Muscle layer of colon (tissue), 2 donors: Measurements from ENCODE around the gene CDC6.

Experiments used
- H3K27ac ChIP-seq: one replicate; pipeline ENCODE4 v1.7.0; 2013; ENCODE audit warnings: low read depth, mild to moderate bottlenecking, low read length, moderate library complexity
- H3K27me3 ChIP-seq, 2 donors: one replicate each; pipeline ENCODE4 v1.7.0; 2013; ENCODE audit warnings: low read length in 2 of 2, mild to moderate bottlenecking in 2 of 2; ENCODE audit not compliant: insufficient read depth in 2 of 2, control insufficient read depth in 1 of 2
- H3K36me3 ChIP-seq: one replicate; pipeline ENCODE4 v1.7.0; 2013; ENCODE audit warnings: mild to moderate bottlenecking, low read length; ENCODE audit not compliant: insufficient read depth
- H3K4me1 ChIP-seq: one replicate; pipeline ENCODE4 v1.7.0; 2013; ENCODE audit warnings: mild to moderate bottlenecking, low read length; ENCODE audit not compliant: insufficient read depth
- H3K4me3 ChIP-seq, 2 donors: one replicate each; pipeline ENCODE4 v1.7.0; 2013; ENCODE audit warnings: low read length in 2 of 2, low read depth in 1 of 2, mild to moderate bottlenecking in 1 of 2, moderate library complexity in 1 of 2
- H3K9ac ChIP-seq: one replicate; pipeline ENCODE4 v1.7.0; 2013; ENCODE audit warnings: low read length
- H3K9me3 ChIP-seq: one replicate; pipeline ENCODE4 v1.7.0; 2013; ENCODE audit warnings: mild to moderate bottlenecking, low read length
- donor health status: abdominal sarcoma.
- donor health status: Adenocarcinoma of cecum.

Gene CDC6

DNA sequence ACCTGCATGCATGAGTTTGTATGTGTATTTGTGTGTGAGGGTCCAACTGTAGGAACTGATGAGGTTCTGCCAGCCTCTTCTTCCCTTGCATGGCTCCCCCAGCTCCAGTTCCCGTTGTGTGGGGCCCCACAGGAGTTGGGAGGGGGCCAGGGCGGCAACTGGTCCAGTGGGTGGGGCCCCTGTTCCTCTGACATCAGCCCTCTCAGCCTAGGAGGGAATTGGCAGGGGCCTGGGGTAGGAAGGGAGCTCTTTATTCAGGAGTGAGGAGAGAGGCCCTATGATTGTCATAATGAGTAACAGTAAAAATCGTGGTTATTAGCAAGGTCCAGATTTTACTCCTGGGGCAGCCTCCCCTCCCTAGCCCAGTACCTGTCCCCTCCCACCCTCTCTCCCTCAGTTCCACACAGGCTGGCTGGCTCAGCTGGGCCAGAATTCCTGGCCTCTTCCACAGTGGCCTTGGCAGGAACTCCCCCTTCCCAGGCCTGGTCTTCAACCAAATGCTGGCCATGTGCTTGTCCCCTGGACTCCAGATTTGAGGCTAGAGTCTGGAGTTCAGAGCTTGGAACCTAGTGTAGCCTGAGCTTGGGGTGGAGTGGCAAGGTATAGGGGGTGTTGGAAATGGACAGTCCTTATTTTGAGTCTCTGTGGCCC is 40.2 kb downstream of the CDC6 start:
- no peaks in the 10 kb centered on the region for H3K9me3 ChIP-seq
- H3K9ac ChIP-seq, result no peak overlapping the region
- H3K27me3 ChIP-seq, result no peaks in the 10 kb centered on the region
- H3K4me1 ChIP-seq, result peaks cover 95% of the 10 kb centered on the region
- no peak overlapping the region for H3K4me3 ChIP-seq
- H3K27ac ChIP-seq, result peak overlapping the region; percentile 41
- H3K36me3 ChIP-seq, result no peaks in the 10 kb centered on the region

DNA sequence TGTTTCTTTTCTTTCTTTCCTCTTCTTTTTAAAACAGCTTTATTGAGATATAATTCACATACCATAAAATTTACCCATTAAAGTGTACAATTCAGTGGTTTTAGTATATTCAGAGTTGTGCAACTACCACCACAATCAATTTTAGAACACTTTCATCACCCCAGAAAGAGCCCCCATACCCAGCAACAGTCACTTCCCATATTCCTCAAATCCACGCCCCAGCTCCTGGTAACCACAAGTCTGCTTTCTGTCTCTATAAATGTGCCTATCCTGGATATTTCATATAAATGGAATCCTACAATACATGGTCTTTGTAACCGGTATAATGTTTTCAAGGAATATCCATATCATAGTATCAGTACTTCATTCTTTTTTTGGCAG is 40.7 kb downstream of the CDC6 start:
- Histone ChIP-seq H3K4me1 (peaks cover 94% of the 10 kb centered on the region), H3K9ac (no peak overlapping the region)

DNA sequence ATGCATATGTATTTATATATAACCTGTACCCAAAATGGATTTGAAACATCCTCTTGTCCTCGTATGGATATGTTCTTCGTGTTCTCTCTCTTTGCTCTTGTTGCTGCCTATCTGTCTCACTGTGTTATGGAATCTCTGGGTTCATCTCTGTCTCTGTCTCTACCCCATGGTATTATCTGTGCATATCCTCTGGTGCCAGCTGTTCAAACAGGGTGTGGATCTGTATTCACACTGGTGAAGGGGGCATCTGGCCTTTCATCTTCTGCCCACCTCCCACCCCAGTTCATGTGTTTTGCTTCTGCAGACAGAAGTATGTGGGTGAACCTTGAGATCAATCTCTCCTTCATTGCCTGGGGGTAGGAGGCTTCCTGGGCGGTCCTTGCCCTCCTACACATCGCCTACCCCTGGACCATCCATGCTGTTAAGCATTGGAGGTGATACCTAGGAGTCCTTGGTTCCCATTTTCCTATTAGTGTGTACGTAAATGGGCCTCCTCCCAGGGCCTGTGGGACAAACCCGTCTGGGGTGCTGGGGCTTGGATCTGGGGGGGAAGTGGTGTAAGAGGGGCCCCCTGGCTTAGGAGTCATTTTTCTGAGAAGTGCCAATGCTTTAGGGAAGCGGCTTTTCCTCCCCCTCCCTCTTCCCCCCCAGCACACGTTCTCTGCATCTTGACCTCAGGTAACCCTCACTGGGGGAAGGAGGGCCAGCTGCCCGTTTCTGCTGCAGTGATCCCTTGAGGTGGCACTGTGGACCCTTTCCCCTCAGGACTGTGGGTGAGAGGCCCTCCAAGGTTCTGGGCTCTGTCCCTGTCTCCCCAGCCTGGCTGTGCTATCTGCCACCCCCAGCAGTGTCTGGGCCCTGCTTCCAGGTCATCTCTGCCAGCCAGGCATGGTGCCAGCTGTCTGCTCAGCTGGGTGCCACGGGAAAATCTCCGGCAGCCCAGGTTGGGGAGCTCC is 42.4 kb downstream of the CDC6 start:
- Histone ChIP-seq H3K9me3 (no peaks in the 10 kb centered on the region), H3K4me3 (peak overlapping the region; percentile 8 to 11), H3K9ac (no peak overlapping the region), H3K27ac (peak overlapping the region; percentile 90), H3K27me3 (no peaks in the 10 kb centered on the region), H3K4me1 (peaks cover 96% of the 10 kb centered on the region), H3K36me3 (no peaks in the 10 kb centered on the region)

More for the DNA sequence above, 40.7 kb downstream of the CDC6 start:
- Histone ChIP-seq H3K27me3 (no peaks in the 10 kb centered on the region), H3K36me3 (no peaks in the 10 kb centered on the region), H3K27ac (peak overlapping the region; percentile 41), H3K4me3 (no peak overlapping the region), H3K9me3 (no peaks in the 10 kb centered on the region)

DNA sequence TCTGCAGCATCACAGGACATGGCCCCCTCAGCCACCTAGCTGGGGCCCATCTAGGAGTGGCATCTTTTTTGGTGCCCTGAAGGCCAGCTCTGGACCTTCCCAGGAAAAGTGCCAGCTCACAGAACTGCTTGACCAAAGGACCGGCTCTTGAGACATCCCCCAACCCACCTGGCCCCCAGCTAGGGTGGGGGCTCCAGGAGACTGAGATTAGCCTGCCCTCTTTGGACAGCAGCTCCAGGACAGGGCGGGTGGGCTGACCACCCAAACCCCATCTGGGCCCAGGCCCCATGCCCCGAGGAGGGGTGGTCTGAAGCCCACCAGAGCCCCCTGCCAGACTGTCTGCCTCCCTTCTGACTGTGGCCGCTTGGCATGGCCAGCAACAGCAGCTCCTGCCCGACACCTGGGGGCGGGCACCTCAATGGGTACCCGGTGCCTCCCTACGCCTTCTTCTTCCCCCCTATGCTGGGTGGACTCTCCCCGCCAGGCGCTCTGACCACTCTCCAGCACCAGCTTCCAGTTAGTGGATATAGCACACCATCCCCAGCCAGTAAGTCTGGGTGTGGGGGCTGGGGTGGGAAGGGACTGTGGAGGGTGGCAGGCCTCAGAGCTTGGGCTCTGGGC is 43.3 kb downstream of the CDC6 start:
- Histone ChIP-seq H3K4me3 (peak overlapping the region; percentile 8 to 46), H3K27ac (peak overlapping the region; percentile 90), H3K9me3 (no peaks in the 10 kb centered on the region), H3K36me3 (no peaks in the 10 kb centered on the region), H3K27me3 (no peaks in the 10 kb centered on the region), H3K9ac (no peak overlapping the region), H3K4me1 (peaks cover 91% of the 10 kb centered on the region)

DNA sequence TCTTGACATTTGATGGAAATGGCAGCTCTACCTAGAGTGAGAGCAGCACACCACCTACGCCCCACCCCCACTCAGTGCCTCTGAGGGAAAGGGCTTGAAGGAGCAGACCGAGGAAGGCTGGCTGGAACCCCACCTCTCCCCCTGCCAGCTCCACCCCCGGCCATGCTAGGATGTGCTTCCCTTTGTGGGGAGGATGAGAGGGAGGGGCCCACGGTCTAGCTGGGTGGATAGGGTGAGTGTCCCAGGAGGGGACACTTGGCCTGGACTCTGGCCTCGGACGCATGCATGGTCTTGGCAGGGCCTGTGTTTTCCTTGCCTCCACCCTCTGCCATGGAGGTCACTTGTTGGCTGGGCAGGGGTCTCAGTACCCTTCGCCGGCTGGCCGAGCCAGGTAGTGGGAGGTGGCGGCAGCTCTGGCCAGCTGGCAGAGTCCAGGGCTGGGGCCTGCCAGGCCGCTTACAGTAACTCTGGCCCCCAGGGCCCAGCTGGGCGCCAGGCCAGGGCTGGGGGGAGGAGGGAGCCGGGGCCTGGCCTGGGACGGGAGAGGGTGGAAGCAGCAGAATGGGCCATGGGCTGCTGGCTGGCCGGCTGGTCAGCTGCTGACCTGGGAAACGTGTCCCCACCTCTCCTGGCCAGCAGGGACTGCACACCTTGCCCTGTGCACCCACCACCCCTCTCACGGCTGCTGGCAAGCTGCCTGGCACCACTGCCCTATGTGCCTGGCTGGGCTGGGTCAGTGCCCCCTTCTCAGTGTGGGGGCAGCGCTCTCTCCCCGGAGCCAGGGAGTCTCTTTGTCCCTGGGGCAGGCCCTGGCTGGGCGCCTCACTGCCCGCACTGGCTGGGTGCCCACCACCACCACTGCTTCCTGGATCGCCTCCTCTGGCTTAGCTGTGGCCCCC is 44.3 kb downstream of the CDC6 start:
- Histone ChIP-seq H3K9me3 (no peaks in the 10 kb centered on the region), H3K27ac (peak overlapping the region; percentile 90), H3K9ac (peak overlapping the region; percentile 6), H3K36me3 (no peaks in the 10 kb centered on the region), H3K4me3 (peak overlapping the region; percentile 11 to 46), H3K4me1 (peaks cover 83% of the 10 kb centered on the region), H3K27me3 (no peaks in the 10 kb centered on the region)

DNA sequence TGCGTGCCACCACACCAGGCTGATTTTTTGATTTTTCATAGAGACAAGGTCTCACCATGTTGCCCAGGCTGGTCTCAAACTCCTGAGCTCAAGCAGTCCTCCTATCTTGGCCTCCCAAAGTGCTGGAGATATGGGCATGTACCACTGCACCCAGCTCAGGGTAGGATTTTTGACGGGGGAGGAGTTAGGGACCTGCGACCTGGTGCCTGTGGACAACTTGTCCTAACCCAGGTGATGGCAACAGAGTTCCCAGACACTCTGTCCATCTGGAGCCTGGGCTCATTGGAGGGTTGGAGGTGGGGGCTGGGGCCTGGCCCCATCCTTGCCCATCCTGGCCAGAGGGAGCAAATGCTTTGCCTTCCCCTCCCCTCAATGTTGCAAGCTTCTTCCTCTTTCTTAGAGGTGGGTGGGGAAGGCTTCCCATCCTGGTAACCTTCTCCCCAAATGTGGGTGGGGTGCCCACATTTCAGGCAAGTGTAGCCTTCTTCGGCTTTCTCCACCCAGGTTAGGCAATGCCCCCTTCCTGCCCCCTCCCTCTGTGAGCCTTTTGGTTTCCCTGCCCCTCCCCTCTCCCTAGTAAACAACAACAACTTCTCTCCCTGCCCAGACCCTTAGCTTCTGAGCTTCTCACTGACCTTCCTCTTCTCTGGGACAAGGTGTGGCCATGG is 46.2 kb downstream of the CDC6 start:
- no peak overlapping the region for H3K4me3 ChIP-seq
- H3K9me3 ChIP-seq, result no peaks in the 10 kb centered on the region
- H3K4me1 ChIP-seq, result peaks cover 72% of the 10 kb centered on the region
- no peak overlapping the region for H3K9ac ChIP-seq
- H3K27ac ChIP-seq, result peak overlapping the region; percentile 17
- no peaks in the 10 kb centered on the region for H3K36me3 ChIP-seq
- H3K27me3 ChIP-seq, result no peaks in the 10 kb centered on the region

DNA sequence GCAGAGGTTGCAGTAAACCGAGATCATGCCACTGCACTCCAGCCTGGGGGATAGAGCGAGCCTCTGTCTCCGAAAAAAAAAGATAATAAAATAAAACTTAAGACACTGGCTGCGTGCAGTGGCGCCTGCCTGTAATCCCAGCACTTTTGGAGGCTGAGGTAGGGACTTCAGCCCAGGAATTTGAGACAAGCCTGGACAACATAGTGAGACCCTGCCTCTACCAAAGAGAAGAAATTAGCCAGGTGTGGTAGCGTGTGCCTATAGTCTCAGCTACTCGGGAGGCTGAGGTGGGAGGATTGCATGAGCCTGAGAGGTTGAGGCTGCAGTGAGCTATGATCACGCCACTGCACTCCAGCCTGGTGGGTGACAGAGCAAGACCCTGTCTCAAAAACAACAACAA is 47.9 kb downstream of the CDC6 start:
- no peaks in the 10 kb centered on the region for H3K9me3 ChIP-seq
- H3K9ac ChIP-seq, result no peak overlapping the region
- H3K4me1 ChIP-seq, result peaks cover 73% of the 10 kb centered on the region
- H3K36me3 ChIP-seq, result no peaks in the 10 kb centered on the region
- no peaks in the 10 kb centered on the region for H3K27me3 ChIP-seq
- H3K4me3 ChIP-seq, result no peak overlapping the region
- no peak overlapping the region for H3K27ac ChIP-seq

DNA sequence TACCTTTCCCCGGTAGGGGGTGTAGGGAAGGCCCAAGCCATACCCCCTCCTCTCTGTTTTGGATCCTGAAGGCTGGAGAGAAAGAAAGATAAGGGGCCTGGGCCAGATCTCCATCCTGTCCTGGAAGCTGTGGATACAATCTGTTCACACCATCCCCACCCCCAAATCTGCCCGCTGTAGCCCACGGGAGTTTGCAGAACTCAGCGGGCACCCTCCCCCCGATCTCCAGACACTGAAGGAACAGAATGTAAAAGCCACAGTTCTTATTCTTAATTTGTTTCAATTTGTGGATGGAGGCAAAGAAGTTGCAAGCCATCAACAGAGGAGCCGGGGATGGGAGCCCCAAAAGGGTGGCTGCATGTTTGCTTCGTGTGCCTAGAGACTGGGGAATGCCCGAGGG is 49.7 kb downstream of the CDC6 start:
- H3K9ac ChIP-seq, result no peak overlapping the region
- no peak overlapping the region for H3K4me3 ChIP-seq
- H3K9me3 ChIP-seq, result no peaks in the 10 kb centered on the region
- H3K27ac ChIP-seq, result no peak overlapping the region
- no peaks in the 10 kb centered on the region for H3K27me3 ChIP-seq
- H3K36me3 ChIP-seq, result no peaks in the 10 kb centered on the region
- H3K4me1 ChIP-seq, result peaks cover 61% of the 10 kb centered on the region

DNA sequence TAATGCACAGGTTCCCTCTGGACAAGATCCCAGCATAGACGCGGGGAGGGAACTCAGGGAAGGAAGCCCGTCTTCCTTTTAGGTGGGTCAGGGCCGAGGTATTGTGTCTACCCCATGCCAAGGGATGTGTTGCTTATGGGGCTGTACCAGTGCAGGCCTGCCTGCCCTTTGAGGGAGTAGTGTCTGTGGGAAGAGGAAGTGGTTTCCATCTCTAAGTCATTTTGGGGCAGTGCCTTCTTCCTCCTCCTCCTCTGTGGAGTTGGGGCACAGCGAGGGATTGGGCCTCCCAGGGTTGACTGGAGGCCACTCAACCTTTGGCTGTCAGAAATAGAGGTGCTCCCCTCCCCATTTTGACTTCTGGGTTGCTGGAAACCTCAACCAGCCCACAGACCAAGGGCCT is 50.4 kb downstream of the CDC6 start:
- Histone ChIP-seq H3K4me1 (peaks cover 60% of the 10 kb centered on the region), H3K27ac (no peak overlapping the region), H3K9ac (no peak overlapping the region), H3K9me3 (no peaks in the 10 kb centered on the region), H3K4me3 (no peak overlapping the region), H3K27me3 (no peaks in the 10 kb centered on the region), H3K36me3 (no peaks in the 10 kb centered on the region)

DNA sequence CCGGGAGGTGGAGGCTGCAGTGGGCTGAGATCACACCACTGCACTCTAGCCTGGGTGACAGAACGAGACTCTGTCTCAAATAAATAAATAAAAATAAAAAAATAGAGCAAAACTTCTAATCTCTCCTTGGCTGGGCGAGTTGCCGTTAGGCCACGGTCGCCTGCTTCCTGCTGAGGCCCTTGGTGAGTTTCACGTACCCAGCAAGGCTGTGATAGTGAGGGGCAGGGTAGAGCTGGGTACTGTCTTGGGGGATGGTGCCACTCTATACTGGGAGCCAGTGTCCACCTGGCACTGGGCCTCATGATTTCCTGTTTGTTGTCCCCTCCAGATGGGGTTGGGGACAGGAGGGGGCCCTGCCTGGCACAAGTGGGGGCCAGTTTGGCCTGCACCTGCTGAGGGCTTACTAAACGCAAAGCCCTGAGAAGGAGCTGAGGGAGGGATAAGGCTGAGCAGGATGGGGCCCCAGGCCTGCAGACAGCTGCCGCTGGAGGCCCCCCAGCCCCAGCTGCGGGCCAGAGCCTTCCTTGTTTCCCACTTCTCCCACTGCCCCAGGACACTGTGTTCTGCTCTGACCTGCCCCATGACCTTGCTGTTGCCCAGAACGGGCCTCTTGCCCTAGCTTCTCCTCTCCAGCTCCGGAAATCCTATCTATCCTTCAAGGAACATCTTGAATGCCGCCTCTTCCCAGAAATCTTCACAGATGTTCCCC is 51.4 kb downstream of the CDC6 start:
- Histone ChIP-seq H3K27me3 (no peaks in the 10 kb centered on the region), H3K4me1 (peaks cover 60% of the 10 kb centered on the region), H3K36me3 (no peaks in the 10 kb centered on the region), H3K27ac (no peak overlapping the region), H3K9ac (no peak overlapping the region), H3K9me3 (no peaks in the 10 kb centered on the region), H3K4me3 (no peak overlapping the region)
